MM.1S (cell line): ENCODE results near the gene FCHO2.

ENCODE experiments used
- CTCF ChIP-seq: fragments of 300-600 bp; sonication (generic); IDR thresholded peaks from 2 replicates; pipeline ENCODE4 v1.5.1; 2016; ENCODE audit warnings: antibody characterized with exemption, low read length, mixed read lengths
- EZH2phosphoT487 ChIP-seq: fragments of 300-600 bp; sonication (generic); IDR thresholded peaks from 2 replicates; pipeline ENCODE4 v1.6.1; 2018; ENCODE audit warnings: antibody characterized with exemption, low read length

- TF ChIP-seq CTCF = no peak
- TF ChIP-seq EZH2phosphoT487 = no peak
Measured at GRCh38 chr5:73027361-73027760, 71.5 kb downstream of the FCHO2 start.
